SU-DHL-6 (cell line): ENCODE results near the gene KRT14.

Experiments
- CTCF ChIP-seq: fragments of 200-600 bp; sonication (generic); IDR thresholded peaks from one replicate; pipeline ENCODE4 v1.5.1; 2017; ENCODE audit warnings: antibody characterized with exemption, mild to moderate bottlenecking, low read length, moderate library complexity; ENCODE audit not compliant: insufficient read depth, poor library complexity, severe bottlenecking
- EZH2phosphoT487 ChIP-seq: fragments of 200-600 bp; sonication (generic), shearing (Covaris generic); conservative IDR thresholded peaks from 2 replicates; pipeline ENCODE4 v1.6.1; 2018; ENCODE audit warnings: mild to moderate bottlenecking, antibody characterized with exemption, low read length, moderate library complexity, mixed read lengths

GRCh38 chr17:41542357-41542756, 44.3 kb downstream of the KRT14 start:
- TF ChIP-seq CTCF (no peak), EZH2phosphoT487 (no peak)
